CD4-positive, alpha-beta T cell treated with Interferon gamma for 1 hour (primary cell): ENCODE measurements around the gene PRMT7.

Source experiments
- DNase-seq: peaks from one replicate; pipeline ENCODE4 v3.0.0-alpha.2; 2020

PRMT7 gene

GRCh38 chr16:68378436-68379415, 67.9 kb downstream of the PRMT7 start:
- no peak for DNase-seq

GRCh38 chr16:68379472-68380347, 68.9 kb downstream of the PRMT7 start:
- DNase-seq = no peak

GRCh38 chr16:68380348-68380670, 69.5 kb downstream of the PRMT7 start:
- DNase-seq = no peak

GRCh38 chr16:68380676-68381362, 70.0 kb downstream of the PRMT7 start:
- no peak for DNase-seq

- DNase-seq = no peak
Measured at GRCh38 chr16:68381363-68381724, 70.5 kb downstream of the PRMT7 start.

- DNase-seq = peak; percentile 15
Measured at GRCh38 chr16:68382296-68382718, 71.5 kb downstream of the PRMT7 start.

GRCh38 chr16:68383858-68384257, 73.0 kb downstream of the PRMT7 start:
- no peak for DNase-seq

- no peak for DNase-seq
Measured at GRCh38 chr16:68384288-68385161, 73.7 kb downstream of the PRMT7 start.

GRCh38 chr16:68385371-68385770, 74.6 kb downstream of the PRMT7 start:
- DNase-seq = no peak

GRCh38 chr16:68386628-68387027, 75.8 kb downstream of the PRMT7 start:
- no peak for DNase-seq

GRCh38 chr16:68387301-68387700, 76.5 kb downstream of the PRMT7 start:
- no peak for DNase-seq

GRCh38 chr16:68388124-68388523, 77.3 kb downstream of the PRMT7 start:
- no peak for DNase-seq

GRCh38 chr16:68389006-68389405, 78.2 kb downstream of the PRMT7 start:
- no peak for DNase-seq

- no peak for DNase-seq
Measured at GRCh38 chr16:68389750-68390371, 79.0 kb downstream of the PRMT7 start.

- no peak for DNase-seq
Measured at GRCh38 chr16:68393333-68393732, 82.5 kb downstream of the PRMT7 start.

- no peak for DNase-seq
Measured at GRCh38 chr16:68395167-68395786, 84.5 kb downstream of the PRMT7 start.

GRCh38 chr16:68395815-68396214, 85.0 kb downstream of the PRMT7 start:
- no peak for DNase-seq

GRCh38 chr16:68396481-68396880, 85.7 kb downstream of the PRMT7 start:
- DNase-seq = peak; percentile 39

GRCh38 chr16:68397710-68398201, 86.9 kb downstream of the PRMT7 start:
- no peak for DNase-seq

GRCh38 chr16:68399456-68399855, 88.6 kb downstream of the PRMT7 start:
- no peak for DNase-seq
